Suprapubic skin (tissue), 3 donors: ENCODE results near the gene PHACTR1.

Experiments
- CTCF ChIP-seq, 2 donors: fragments of 200-600 bp in 1 of 2; fragments of 450-650 bp in 1 of 2; sonication (generic) in 1 of 2; IDR thresholded peaks; one replicate each; pipeline ENCODE4 v1.5.1; 2016 to 2019; ENCODE audit warnings: antibody characterized with exemption in 2 of 2, mild to moderate bottlenecking in 1 of 2, moderate library complexity in 1 of 2
- POLR2A ChIP-seq, 2 donors: fragments of 450-650 bp; IDR thresholded peaks; one replicate each; pipeline ENCODE4 v1.6.1; 2017; ENCODE audit warnings: antibody characterized with exemption in 2 of 2, mild to moderate bottlenecking in 2 of 2, moderate library complexity in 2 of 2

GRCh38 chr6:13094781-13095425 lies 378.3 kb downstream of the PHACTR1 start:
- no peak for TF ChIP-seq CTCF (IDR thresholded peaks at IDR 0.05)
- TF ChIP-seq POLR2A (IDR thresholded peaks at IDR 0.05) = no peak
